NOMO-1 treated with DMSO at 0.1 percent for 48 hours (cell line): ENCODE data around the gene ADAR.
"Not testable (repeated sequence)": the region's sequence is repeated elsewhere in the genome, so short reads cannot be mapped to it uniquely, and the experiment has no call there.

Source experiments
- DNase-seq: peaks from one replicate; lab custom pipeline; 2025; ENCODE audit not compliant: unreplicated experiment; lab: John Stamatoyannopoulos, UW

Gene ADAR

DNA sequence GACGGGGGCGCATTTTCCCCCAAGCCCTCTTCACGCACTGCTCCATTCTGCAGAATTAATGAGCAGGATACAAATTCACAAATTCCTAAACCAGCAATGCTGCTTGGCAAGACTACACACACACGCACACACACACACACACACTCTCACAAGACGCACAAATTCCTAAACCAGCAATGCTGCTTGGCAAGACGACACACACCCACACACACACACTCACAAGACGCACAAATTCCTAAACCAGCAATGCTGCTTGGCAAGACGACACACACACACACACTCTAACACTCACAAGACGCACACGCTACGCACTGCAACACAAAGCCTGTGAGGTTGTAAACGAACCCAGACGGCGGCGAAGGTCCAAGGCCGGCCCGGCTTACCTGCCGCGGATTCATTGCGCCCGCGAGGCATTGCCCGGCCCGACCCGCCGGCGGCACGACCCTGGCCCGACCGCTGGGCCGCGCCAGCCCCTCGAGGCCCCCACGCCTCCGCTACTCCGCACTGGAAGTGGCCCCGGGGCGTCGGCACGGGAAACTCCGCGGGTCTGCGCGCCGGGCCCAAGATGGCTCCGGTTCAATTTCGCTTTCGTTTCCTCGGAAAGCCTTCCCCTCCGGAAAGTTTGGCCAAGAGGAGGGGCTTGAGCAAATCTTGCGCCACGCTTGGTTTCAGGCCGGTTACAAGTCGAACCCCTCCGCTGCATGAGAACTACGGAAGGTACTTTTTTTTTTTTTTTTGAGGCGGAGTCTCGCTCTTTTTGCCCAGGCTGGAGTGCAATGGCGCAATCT, at the start of gene ADAR:
Gene ADAR (minus strand): TSS at position 578 of the 788 bp plus-strand sequence. CDS start 180 bp downstream, at position 398.
- peak; percentile 97 for DNase-seq

- DNase-seq: peak; percentile 72
Measured at GRCh38 chr1:154657556-154657955, 49.6 kb upstream of the ADAR start.

- DNase-seq: no peak
Measured at GRCh38 chr1:154652893-154653292, 44.9 kb upstream of the ADAR start.

DNA sequence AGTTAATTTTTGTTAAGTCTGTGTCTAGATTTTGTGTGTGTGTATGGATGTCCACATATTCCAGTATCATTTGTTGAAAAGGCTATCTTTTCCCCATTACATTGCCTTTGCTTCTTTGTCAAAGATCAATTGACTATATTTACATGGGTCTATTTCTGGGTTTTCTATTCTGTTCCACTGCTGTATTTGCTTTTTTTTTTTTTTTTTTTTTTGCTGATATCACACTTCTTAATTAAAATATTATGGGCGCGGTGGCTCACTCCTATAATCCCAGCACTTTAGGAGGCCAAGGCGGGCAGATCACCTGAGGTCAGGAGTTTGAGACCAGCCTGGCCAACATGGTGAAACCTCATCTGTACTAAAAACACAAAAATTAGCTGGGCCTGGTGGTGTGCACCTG, 36.7 kb upstream of the ADAR start:
- DNase-seq: not testable (repeated sequence)

DNA sequence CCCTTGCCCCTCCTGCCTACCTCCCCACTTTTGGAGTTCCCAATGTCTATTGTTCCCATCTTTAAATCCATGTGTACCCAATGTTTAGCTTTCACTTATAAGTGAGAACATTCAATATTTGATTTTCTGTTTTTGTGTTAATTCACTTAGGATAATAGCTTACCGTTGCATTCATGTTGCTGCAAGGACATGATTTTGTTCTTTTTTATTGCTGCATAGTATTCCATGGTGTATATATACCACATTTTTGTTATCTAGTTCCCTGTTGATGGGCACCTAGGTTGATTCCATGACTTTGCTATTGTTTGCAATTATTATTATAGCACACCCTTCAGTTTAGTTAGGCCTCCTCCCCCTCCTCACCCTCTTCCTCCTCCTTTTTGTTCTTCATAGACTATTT, 33.5 kb upstream of the ADAR start:
- DNase-seq: no peak

- no peak for DNase-seq
Measured at GRCh38 chr1:154639876-154640275, 31.9 kb upstream of the ADAR start.

- no peak for DNase-seq
Measured at GRCh38 chr1:154635171-154635570, 27.2 kb upstream of the ADAR start.

DNA sequence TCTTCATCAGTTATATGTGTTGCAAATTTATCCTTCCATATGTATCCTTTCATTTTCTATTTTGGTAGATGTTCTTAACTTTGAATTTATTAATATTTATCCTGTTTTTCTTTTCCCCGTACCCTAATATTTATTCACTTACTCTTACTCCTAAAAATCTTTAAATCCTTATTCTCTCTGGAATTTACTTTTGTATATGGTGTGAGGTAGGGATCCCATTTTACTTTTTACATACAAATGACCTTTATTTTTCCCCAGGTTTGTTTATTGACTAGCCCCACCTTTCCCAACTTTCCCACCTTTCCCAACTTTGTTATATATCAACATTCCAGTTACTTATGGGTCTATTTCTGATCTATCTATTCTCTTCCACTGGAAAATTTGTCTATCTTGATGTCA, 21.7 kb upstream of the ADAR start:
- DNase-seq: no peak

- DNase-seq: no peak
Measured at GRCh38 chr1:154629061-154629674, 21.2 kb upstream of the ADAR start.

GRCh38 chr1:154628121-154628405, 20.1 kb upstream of the ADAR start:
- peak; percentile 57 for DNase-seq

GRCh38 chr1:154627257-154628120, 19.5 kb upstream of the ADAR start:
- peak; percentile 82 for DNase-seq

DNA sequence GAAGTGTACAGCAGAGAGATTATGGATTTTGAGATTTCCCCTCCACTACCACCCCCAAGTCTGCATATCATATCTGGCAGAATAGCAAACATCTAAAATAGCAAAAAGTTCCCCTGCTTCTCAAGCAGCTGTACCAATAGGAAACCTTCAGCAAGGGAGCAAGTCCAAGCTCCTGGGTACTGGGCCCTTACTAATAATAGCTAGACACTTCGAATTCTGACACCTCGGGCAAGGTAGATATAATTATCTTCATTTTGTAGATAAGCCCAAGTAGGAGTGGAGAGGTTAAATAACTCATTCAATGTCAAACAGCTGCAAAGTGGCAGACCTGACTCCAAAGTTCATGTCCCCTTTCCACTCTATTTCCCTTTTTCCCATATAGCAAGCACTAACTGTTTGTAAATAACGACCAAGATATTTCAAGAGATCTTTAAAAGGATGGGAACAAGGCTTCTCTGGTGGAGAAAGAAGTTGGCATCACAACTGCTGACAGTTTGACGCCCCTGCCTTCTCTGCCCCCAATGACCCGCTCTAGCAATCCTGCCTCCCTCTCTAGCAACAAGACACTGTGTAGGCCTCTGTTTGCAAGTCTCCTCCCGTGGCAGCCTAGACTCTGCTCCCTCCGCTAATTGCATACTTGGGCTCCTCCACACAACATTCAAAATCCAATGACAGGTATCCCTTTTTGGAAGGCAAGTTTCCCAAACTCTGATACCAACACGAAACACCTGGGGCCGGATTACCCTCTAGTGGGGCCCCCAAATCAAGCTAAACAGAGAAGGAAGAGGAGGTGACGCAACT, 18.7 kb upstream of the ADAR start:
- peak; percentile 30 for DNase-seq

GRCh38 chr1:154624746-154625643, 17.0 kb upstream of the ADAR start:
- DNase-seq: no peak

DNA sequence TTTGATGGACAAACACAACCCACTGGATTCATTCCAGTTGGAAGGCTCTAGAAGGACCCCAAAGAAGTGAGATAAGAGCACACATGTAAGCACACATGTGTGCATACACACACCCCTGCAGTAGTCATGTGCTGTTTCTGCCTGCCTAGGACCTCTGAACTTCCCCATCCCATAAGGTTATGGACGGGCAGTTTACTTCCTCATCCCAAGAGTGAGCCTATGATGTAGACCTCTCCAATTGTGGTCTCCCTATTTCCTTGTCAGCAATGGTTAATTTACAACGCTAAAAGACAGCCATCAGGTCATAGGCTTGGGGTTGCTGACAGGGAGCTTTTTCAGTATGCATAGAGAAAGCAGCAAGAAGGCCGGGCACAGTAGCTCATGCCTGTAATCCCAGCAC, 15.4 kb upstream of the ADAR start:
- DNase-seq: peak; percentile 72

DNA sequence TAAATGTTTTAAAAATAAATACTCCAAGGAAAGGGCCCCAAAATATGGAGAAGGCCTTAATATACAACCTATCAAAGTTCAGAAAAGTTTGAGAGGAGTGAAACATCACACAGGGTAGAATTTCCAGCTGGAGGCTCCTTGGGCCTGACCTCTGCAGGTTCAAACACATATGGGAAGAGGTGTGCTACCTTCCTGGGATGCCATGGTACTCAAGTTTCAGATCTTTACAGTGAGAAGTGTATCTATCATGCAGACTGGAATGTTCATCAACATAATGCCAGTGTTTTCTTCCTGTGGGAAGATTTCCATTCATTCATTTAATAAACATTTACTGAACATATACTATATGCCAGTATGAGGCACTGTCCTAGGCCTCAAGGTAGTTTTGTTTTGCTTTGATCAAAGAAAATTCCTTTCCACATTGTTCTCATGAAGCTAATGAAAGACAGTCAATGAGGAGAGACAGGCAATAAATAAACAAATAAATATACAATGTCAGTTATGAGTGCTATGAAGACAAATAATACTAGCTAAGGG, 14.6 kb upstream of the ADAR start:
- DNase-seq: no peak

- no peak for DNase-seq
Measured at GRCh38 chr1:154621875-154622274, 13.9 kb upstream of the ADAR start.

- DNase-seq: no peak
Measured at GRCh38 chr1:154620751-154621150, 12.8 kb upstream of the ADAR start.

DNA sequence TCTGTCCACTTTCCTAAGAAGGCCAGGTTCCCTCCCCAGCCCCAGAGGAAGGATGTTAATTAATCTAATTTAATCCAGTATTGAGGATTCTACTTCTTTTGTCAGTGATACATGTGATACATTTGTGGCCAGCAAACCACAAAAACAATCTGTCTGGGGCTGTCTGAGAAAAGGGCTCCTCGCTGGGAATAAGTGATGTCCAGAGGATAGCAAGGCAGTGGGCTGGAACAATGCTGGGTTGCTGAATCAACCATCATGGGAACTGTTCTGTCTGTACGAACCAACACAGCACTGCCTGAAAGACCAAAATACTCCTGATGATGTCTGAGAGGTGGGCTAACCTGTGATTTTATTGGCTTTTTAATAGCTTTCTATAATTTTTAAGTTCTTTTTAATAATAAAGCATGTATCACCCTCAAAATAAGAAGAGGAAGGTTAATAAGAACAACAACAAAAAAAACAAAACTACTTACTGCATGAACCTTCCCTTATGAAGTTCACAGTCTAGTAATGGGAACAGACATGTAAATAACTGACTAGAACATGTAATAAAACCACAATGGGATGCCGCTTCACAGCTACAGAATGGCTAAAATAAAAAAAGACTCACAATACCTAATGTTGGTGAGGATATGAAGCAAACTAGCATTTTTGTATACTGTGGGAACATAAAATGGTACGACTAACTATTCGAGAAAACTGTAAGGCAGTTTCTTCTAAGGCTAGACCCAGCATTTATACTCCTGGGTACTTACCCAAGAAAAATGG, 11.4 kb upstream of the ADAR start:
- DNase-seq: no peak
